GM12865 (cell line): ENCODE data around the gene FAM107A.

Source experiments
- DNase-seq: peaks from one replicate; pipeline ENCODE4 v3.0.0; 2010; ENCODE audit warnings: low read depth
- H3K4me3 ChIP-seq: 2 replicates; pipeline ENCODE4 v1.5.1; 2011; ENCODE audit warnings: mild to moderate bottlenecking, low read depth, low read length, control low read depth
- CTCF ChIP-seq: IDR thresholded peaks from 2 replicates; pipeline ENCODE4 v1.5.1; 2011; ENCODE audit warnings: low read length, control low read depth, low read depth, inconsistent platforms; ENCODE audit not compliant: insufficient read depth; ENCODE audit errors: missing control alignments

FAM107A gene

GRCh38 chr3:58594117-58594516, 16.9 kb upstream of the FAM107A start:
- TF ChIP-seq CTCF: no peak
- no peak for DNase-seq

GRCh38 chr3:58591517-58592510, 14.6 kb upstream of the FAM107A start:
- TF ChIP-seq CTCF: no peak
- DNase-seq: no peak
- no peak overlapping the region for H3K4me3 ChIP-seq

More at GRCh38 chr3:58594117-58594516, 16.9 kb upstream of the FAM107A start:
- H3K4me3 ChIP-seq: no peak overlapping the region

GRCh38 chr3:58588030-58588614, 10.9 kb upstream of the FAM107A start:
- H3K4me3 ChIP-seq: no peak overlapping the region
- no peak for TF ChIP-seq CTCF
- peak; percentile 5 for DNase-seq

GRCh38 chr3:58586776-58587192, 9.6 kb upstream of the FAM107A start:
- no peak for DNase-seq
- TF ChIP-seq CTCF: no peak
- no peak overlapping the region for H3K4me3 ChIP-seq

GRCh38 chr3:58585994-58586393, 8.8 kb upstream of the FAM107A start:
- peak; percentile 25 for DNase-seq
- TF ChIP-seq CTCF: no peak
- no peak overlapping the region for H3K4me3 ChIP-seq

- DNase-seq: peak; percentile 61
- peak; percentile 67 for TF ChIP-seq CTCF
- peak overlapping the region; percentile 47 for H3K4me3 ChIP-seq
Measured at GRCh38 chr3:58585005-58585786, 8.0 kb upstream of the FAM107A start.
